Hepatocyte (in vitro differentiated cells): Measurements from ENCODE around the gene EFL1.

ENCODE experiments used
- CTCF ChIP-seq: fragments of 200-600 bp; sonication (generic); IDR thresholded peaks from 2 replicates; pipeline ENCODE4 v1.5.1; 2016; ENCODE audit warnings: antibody characterized with exemption, mild to moderate bottlenecking; ENCODE audit not compliant: poor library complexity
- EZH2 ChIP-seq: fragments of 200-600 bp; sonication (generic); IDR thresholded peaks from 2 replicates; pipeline ENCODE4 v1.6.1; 2016; ENCODE audit warnings: antibody characterized with exemption, mild to moderate bottlenecking, borderline replicate concordance
- EZH2phosphoT487 ChIP-seq: fragments of 200-600 bp; sonication (generic); IDR thresholded peaks from one replicate; pipeline ENCODE4 v1.6.1; 2018; ENCODE audit warnings: antibody characterized with exemption, mild to moderate bottlenecking, low read depth, moderate library complexity; ENCODE audit not compliant: unreplicated experiment, severe bottlenecking

- no peak for TF ChIP-seq EZH2
- no peak for TF ChIP-seq CTCF
- no peak for TF ChIP-seq EZH2phosphoT487
These were observed 145.2 kb downstream of the EFL1 start for GRCh38 chr15:82117296-82117695.
